GM04504 (cell line): ENCODE measurements around the gene AP4B1.
"Not testable (repeated sequence)": the region's sequence is repeated elsewhere in the genome, so short reads cannot be mapped to it uniquely, and the experiment has no call there.

ENCODE experiments used
- DNase-seq: peaks from one replicate; pipeline ENCODE4 v3.0.0-alpha.2; 2012; ENCODE audit warnings: low read depth

Gene AP4B1

DNA sequence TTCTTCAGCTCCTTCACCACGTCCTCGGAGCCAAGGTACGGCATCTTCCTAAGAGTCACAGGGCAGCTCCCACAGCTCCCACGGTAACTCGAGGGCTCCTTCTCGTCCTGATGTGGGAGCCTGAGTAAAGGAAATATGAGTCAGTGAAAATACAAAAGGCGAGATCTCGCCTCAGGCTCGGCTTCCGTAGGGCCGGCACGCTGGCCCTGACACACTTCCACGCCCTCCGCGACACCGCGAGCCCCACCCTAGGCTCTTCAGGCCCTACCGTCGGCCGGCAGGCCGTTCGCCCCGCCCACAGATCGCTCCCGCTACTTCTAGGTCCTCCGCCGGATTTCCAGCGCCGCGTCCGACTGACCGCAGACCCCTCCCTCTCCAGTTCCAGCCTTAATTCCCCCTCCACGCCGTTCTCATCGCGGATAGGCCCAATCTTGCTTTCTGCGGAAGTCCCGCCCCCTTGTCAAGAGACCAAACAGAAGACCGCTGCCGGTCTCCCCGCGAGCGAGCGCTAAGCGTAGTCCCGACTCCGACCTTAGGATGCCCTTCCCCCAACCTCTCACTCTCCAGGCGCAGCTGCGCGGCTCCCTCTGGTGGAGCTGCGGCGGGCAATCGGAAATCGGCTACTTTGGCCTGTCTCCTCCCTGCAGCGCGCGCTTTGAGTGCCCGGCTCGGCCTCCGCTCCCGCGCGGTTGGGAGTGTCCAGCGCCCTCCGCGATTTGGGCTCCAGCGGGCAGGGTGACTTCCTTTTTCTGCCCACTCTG, at the start of gene AP4B1, which contains the start of gene DCLRE1B:
Gene AP4B1, minus strand, starts transcription at position 126 of the 761 bp plus-strand sequence. Its CDS starts 82 bp downstream, at position 44.
Gene DCLRE1B, plus strand, starts transcription at position 653 of the 761 bp plus-strand sequence. CDS start 261 bp downstream, outside the sequence.
- DNase-seq, result peak; percentile 100

DNA sequence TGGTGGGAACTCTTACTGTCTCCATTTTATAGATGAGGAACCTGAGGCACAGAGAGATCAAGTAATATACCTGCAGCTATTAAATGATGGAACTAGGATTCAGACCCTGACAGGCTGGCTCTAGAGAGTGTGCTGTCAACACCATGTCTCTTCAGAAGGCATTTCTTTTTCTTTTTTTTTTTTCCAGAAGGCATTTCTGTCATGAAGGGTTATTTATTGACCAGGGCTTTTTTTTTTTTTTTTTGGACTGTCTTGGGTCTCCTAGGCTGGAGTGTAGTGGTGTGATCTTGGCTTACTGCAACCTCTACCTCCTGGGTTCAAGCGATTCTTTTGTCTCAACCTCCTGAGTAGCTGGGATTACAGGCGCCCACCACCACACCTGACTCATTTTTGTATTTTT, 47.1 kb upstream of the AP4B1 start:
- DNase-seq, result no peak

DNA sequence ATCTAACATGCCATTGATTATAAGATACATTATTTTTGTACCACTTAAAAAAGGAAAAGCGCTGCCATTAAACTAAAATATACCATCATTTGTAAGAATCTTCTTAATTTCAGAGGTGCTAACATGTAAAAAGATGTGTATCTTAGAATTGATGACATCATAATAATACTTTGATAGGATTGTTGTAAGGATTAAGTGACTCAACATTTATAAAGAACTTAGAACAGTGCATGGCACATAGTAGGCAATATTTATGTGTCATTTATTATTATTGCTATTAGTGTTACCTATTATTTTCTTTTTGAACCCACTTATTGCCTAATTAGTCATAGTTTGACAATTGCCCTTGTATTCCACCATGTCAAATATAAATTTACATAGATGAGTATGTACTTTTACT, 46.3 kb upstream of the AP4B1 start:
- DNase-seq, result no peak

DNA sequence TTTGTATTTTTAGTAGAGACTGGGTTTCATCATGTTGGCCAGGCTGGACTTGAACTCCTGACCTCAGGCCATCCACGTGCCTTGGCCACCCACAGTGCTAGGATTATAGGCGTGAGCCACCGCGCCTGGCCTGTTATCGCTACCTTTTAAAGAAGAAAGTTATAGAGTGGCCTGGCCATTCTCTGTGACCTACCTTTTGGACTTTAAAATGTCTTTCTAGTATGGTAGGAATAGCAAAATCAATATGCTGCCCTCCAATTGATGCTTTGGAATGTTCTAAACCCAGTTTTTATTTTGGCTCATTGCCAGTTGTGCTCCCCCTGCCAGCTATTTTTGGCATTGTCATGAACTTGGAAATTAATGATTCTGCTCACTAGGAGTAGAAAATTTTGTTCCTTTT, 44.4 kb upstream of the AP4B1 start:
- no peak for DNase-seq

DNA sequence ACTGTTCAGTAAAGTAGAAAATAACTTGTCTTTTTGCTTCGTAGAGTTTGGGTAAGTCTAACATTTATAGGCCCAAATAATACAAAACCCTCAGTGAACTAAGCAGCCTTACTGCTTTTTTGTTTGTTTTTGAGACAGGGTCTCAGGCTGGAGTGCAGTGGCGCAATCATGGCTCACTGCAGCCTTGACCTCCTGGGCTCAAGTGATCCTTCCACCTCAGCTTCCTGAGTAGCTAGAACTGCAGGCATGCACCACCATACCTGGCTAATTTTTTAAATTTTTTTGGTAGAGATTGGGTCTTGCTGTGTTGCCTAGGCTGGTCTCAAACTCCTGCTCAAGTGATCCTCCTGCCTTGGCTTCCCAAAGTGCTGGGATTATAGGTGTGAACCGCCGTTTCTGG, 43.6 kb upstream of the AP4B1 start:
- DNase-seq, result not testable (repeated sequence)

DNA sequence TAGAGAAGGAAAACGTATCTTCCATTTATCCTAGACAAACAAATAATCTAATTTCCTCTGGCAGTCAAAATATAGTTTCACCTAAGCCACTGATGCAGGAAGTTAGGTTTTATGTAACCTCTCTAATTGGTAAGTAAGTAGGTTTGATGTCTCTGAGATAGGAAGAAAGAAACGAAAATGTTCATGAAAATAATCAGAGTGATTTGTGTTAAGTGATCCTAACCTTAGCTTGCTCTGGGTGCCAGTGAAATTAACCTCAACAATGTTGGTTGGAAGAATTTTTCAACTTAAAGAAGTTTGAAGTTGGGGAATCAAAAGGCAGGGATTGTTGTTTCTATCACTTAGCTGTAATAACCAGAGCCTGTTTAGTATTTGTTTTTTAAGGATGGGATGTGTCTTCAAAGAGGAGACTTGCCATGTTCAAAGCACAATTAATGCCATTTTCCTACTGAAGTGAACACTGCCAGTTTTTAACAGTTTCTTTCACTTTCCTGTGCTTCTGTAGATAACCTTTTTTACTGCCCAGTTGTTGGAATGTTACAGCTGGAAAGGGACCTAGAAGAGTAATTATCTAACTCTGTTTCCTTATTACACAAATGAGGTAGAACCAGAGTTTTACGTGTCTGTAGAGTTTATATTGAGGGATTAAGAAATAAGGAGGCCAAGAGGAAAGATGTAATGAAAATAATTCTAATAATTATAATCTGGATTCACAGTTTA, 42.9 kb upstream of the AP4B1 start:
- DNase-seq, result no peak

DNA sequence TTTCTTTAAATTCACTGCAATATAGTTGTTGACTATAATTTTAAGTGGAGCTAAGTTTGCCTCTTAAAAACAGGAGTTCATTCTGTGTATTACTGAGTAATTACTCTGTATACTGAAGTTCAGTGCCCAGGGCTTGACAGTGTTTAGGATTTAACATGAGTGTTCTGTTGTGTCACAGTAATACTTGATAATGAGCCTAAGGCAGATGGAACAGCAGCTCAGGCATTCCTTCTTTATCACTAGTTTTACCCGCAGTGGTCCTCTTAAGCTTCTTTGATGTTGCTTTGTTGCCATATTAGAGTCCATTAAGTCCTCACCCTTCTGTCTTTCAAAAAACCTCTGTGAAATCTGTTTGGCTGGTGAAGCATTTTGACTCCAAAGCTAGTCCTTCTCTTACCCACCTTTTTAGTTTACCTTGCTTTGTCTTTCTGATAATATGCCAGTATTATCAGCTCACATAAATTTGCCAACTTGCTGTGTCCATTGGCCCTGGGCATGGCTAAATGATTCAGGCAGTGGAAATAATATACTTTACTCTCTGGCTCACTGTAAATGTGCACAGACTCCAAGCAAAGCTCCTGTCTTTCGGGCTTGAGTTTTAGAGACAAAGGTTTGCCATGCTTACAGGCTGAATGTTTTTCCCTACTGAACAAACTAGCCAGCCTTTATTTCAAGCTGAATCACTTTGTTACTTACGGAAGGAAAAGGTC, 42.2 kb upstream of the AP4B1 start:
- DNase-seq, result no peak

DNA sequence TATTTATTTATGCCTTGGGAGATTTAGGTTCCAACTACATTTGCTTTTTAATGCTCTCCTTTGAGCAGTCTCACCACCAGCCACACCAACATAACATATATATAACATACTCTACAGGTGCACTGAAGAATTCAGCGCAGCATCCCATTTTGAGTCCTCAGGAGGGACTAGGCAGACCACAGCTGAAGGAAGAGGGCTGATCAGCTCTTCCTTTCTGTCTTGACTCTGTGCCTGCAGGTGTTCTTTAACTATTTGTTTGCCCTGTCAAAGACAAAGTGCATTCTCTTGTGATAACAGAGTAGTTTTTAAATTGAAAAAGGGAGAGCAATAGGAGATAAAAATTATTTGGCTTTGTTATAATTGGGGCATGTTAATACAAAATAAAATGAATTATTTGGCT, 41.5 kb upstream of the AP4B1 start:
- DNase-seq, result no peak

DNA sequence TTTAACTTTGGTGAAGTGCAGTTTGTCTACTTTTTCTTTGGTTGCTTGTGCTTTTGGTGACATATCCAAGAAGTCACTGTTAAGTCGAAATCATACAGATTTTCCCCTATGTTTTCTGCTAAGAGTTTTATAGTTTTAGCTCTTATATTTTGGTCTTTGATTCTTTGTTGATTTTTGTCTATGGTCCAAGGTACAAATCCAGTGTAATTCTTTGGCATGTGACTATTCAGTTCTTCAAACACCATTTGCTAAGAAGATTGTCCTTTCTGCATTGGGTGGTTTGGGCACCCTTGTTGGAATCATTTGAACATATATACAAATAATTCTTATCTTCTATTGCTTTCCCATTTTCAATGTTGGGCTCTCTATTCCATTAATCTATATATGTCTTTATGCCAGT, 40.7 kb upstream of the AP4B1 start:
- DNase-seq, result no peak

DNA sequence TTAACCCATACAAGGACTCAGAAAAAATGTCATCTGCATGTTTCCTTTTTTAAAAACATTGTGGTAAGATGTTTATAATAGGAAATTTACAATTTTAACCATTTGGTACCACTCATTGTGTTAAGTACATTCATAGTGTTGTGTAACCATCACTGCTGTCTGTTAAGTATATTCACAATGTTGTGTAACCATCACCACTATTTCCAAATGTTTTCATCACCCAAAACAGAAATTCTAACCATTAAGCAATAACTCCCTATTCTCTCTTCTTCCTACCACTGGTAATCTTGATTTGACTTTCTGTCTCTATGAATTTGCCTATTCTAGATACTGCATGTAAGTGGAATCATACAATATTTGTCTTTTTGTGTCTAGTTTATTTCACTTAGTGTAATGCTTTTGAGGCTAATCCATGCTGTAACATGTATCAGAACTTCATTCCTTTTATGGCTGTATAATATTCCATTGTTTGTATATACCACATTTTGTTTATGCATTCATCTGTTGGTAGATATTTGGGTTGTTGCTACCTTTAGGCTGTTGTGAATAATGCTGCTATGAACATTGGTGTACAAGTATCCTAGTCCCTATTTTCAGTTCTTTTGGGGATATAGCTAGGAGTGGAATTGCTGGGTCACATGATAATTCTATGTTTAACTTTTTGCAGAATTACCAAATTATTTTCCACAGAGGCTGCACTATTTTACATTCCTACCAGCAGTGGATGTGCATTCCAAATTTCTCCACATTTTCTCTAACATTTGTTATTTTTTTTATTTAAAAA, 38.6 kb upstream of the AP4B1 start:
- no peak for DNase-seq

DNA sequence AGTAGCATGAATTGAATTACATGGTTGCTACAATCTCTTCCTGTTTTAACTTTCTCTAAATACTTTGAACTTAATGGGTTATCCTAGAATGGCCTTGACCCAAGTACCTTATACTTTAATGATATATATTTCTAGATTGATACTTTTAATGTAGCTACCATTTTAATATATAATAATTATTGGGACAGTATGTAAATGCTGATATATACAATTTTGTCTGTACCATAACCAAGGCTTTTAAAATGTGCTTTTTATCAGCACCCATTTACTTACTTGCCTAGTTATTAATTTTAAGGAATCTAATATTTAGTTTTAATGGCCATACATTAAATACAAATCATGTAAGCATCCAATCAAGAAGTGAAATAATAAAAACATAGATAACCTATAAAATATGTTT, 37.9 kb upstream of the AP4B1 start:
- no peak for DNase-seq

DNA sequence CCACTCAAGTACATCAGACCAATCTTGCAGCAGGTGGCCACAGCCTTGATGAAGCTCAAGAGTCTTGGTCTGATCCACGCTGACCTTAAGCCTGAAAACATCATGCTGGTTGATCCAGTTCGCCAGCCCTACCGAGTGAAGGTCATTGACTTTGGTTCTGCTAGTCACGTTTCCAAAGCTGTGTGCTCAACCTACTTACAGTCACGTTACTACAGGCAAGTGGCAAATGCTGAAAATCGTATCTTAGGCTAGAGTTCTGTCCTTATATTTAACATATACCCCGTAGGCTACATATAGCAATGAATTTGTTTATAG, 36.6 kb upstream of the AP4B1 start:
- no peak for DNase-seq

DNA sequence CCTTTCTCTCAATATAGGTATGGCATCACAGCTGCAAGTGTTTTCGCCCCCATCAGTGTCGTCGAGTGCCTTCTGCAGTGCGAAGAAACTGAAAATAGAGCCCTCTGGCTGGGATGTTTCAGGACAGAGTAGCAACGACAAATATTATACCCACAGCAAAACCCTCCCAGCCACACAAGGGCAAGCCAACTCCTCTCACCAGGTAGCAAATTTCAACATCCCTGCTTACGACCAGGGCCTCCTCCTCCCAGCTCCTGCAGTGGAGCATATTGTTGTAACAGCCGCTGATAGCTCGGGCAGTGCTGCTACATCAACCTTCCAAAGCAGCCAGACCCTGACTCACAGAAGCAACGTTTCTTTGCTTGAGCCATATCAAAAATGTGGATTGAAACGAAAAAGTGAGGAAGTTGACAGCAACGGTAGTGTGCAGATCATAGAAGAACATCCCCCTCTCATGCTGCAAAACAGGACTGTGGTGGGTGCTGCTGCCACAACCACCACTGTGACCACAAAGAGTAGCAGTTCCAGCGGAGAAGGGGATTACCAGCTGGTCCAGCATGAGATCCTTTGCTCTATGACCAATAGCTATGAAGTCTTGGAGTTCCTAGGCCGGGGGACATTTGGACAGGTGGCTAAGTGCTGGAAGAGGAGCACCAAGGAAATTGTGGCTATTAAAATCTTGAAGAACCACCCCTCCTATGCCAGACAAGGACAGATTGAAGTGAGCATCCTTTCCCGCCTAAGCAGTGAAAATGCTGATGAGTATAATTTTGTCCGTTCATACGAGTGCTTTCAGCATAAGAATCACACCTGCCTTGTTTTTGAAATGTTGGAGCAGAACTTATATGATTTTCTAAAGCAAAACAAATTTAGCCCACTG, 36.0 kb upstream of the AP4B1 start:
- no peak for DNase-seq

DNA sequence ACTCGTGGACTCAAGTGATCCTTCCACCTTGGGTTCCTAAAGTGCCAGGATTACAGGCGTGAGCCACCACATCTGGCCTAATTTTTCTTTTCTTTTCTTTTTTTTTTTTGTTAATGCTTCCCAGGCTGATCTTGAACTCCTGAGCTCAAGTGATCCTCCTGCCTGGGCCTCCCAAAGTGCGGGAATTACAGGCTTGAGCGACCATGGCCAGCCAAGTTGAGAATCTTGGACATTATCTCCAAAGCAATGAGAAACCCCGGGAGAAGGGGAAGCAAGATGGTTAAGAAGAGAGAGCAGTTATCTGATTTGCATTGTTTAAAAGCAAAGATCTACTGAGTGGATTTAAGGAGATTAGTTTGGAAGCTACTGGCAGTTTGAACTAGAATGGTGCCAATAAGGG, 33.6 kb upstream of the AP4B1 start:
- DNase-seq, result no peak

DNA sequence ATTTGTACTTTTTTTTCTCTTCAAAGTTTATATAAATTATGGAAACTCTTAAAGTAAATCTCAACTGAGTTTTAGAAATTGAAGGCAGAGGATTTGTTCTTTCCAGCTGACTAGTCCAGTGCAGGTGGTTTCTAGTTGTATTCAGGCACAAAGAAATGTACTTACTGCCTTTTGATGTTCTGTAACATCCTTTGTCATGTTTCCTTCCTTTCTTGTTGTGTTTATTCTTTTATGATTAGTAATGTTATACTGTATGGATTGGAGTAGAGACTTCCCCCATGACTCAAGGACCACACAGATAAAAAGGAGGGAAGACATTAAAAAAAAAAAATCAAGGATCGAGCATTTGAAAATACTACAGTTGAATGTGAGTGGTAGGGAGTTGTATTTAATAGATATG, 32.5 kb upstream of the AP4B1 start:
- no peak for DNase-seq

DNA sequence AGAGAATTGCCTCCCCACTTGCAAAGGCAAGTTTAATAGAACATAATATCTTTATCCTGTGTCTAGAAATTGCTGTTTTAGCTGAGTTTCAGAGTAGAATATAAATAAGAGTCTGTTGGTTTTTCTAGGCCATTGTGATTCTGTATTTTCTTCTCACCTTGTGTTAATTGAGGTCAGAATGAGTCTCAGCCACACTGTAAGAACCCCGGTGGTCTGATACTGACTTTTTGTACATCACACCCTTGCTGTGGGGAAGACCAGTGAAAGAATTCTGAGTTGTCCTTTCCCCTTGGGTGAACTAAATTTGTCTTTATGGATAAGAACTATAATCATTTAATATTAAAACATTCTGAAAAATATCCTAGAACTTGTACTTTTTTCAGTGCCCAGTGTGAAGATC, 31.4 kb upstream of the AP4B1 start:
- no peak for DNase-seq

DNA sequence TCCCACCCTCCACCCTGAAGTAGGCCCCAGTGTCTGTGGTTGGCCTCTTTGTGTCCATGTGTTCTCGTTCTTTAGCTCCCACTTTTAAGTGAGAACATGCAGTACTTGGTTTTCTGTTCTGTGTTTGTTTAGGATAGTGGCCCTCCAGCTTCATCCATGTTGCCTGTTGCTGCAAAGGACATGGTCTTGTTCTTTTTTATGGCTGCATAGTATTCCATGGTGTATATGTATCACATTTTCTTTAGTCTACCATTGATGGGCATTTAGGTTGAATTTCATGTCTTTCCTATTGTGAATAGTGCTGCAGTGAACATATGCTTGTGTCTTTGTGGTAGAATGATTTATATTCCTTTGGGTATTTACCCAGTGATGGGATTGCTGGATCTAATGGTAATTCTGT, 30.6 kb upstream of the AP4B1 start:
- no peak for DNase-seq

DNA sequence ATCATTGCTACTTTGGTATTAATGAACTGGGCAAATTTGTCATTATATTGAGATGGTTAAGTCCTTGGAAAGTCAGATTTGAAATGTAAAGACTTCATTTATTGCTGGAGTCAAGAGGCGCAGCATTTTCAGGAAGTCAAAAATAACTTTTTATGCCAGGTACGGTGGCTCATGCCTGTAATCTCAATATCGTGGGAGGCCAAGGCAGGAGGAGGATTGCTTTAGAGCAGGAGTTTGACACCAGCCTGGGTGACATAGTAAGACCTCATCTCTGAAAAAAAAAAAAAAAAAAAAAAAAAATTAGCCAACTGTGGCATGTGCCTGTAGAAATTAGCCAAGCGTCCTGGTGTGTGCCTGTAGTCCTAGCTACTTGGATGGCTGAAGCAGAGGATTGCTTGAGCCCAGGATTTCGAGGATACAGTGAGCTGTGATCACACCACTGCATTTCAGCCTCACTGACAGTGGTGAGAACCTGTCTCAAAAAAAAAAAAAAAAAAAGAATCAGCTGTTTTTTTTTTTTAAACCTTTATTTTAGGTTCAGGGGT, 30.0 kb upstream of the AP4B1 start:
- no peak for DNase-seq

DNA sequence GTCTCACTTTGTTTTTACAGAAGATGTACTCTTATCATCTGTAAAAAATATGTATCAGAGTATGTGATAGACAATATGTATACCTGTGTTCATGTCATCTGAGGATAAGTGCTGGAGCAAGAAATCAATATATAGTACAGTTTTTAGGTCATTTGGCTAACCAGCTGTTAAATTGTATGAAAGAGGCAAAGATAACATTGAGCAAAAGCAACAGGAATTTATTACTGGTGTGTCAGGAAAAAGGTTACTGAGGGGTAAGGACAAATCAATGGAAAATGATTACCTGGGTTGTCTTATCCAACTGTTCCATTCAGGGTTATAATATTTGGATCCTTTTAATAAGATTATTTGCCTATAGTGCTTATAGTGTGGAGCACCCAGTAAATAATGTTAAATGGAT, 29.4 kb upstream of the AP4B1 start:
- no peak for DNase-seq

DNA sequence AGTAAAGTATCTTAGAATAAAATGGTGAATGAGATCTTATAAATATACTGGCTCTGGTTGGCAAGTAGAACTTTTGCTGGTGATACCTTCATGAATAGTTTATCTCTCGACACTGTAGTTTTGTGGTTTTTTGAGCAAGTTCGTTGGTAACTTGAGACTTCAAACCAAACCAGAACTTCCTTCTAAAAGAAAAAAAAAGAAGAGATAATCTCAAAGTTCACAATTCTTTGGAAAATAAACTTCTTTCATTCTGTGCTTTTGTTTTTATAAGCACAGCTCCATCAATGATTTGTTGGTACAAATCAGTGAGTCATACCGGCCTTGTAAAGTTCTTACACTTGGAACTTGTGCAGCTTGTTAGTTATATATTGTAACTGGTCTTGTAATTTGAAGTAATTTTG, 26.9 kb upstream of the AP4B1 start:
- no peak for DNase-seq
